HG03025 (cell line): ENCODE measurements around the gene SLC6A16.
"Not testable (repeated sequence)": the region's sequence is repeated elsewhere in the genome, so short reads cannot be mapped to it uniquely, and the experiment has no call there.

Source experiments
- ATAC-seq: cut with Tn5 transposase; IDR thresholded peaks from one replicate; pipeline ENCODE4 v1.9.1; 2021; ENCODE audit warnings: mild to moderate bottlenecking, moderate library complexity; ENCODE audit not compliant: unreplicated experiment, low FRiP score

The SLC6A16 gene

DNA sequence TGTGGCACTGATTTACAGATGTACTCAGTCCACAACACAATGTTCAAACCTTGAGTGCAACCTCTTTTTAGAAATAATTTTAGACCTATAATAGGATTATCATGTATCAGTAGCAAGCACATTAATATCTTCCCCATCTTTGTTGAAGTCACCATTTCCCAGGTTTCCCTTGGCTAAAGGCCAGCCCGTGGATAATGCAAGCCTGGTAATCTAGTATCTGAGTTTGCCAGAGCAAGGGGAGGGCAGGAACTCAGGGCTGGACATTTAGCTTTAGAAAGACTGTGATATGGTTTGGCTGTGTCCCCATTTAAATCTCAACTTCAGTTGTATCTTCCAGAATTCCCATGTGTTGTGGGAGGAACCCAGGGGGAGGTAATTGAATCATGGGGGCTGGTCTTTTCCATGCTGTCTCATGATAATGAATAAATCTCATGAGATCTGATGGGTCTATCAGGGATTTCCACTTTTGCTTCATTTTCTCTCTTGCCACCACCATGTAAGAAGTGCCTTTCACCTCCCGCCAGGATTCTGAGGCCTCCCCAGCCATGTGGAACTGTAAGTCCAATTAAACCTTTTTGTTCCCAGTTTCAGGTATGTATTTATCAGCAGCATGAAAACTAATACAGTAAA, 37.7 kb downstream of the SLC6A16 start:
- no peak for ATAC-seq

DNA sequence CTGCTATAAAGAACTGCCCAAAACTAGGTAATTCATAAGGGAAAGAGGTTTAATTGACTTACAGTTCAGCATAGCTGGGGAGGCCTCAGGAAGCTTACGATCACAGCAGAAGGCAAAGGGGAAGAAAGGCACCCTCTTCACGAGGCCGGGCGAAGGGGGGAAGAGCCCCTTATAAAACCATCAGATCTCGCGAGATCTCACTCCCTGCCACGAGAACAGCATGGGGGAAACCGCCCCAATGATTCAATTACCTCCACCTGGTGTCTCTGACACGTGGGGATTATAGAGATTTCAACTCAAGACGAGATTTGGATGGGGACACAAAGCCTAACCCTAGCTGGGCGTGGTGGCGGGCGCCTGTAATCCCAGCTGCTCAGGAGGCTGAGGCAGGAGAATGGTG, 42.8 kb downstream of the SLC6A16 start:
- ATAC-seq: no peak

DNA sequence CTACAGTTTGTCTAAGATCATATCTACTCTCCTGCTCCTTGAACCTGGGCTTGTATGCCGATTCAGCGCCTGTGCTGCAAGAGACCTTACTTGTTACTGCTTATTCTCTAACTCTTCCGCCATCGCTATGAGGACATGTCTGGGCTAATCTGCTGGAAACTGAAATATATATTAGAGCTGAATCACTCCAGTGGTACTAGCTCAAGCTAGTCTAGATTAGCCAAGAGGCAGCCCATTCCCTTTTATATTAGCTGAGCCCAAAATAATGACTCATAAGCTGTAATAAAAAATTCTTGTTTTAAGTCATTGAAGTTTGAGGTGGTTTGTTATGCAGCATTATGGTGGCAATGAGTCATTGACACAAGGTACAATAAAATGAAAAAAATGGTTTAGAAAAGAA, 52.8 kb downstream of the SLC6A16 start:
- ATAC-seq: no peak

DNA sequence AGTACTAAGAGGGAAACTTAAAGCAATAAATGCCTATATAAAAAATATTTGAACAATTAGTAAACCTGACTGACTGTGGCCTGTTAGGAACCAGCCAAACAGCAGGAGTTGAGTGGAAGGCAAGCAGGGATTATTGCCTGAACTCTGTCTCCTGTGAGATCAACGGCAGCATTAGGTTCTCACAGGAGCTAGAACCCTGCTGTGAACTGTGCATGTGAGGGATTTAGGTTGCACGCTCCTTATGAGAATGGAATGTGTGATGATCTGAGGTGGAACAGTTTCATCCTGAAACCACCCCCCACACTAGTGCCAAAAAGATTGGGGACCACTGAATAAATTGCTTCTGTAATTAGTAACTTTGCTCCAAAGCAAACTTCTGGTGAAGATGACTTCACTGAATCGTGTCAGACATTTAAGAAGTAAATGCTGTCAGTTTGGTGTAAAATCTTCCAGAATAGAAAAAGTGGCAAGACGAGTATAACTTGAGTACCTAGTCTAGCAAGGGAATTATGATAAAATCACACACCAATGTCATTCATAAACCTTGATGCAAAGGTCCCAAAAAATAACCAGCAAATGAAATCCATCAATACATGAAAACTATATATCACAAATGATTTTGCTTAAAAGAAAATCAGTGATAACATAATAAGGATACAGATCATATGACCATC, 53.8 kb downstream of the SLC6A16 start:
- ATAC-seq: no peak

DNA sequence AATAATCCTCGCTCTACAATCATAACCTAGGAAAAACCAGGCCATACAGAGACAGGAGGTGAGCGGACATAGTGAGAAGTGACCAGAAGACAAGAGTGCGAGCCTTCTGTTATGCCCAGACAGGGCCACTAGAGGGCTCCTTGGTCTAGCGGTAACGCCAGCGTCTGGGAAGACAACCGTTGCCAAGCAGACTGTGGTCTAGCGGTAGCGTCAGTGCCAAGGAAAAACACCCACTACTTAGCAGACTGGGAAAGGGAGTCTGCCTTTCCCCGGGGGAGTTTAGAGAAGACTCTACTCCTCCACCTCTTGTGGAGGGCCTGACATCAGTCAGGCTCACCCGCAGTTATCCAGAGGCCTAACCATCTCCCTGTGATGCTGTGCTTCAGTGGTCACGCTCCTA, 58.6 kb downstream of the SLC6A16 start:
- not testable (repeated sequence) for ATAC-seq

DNA sequence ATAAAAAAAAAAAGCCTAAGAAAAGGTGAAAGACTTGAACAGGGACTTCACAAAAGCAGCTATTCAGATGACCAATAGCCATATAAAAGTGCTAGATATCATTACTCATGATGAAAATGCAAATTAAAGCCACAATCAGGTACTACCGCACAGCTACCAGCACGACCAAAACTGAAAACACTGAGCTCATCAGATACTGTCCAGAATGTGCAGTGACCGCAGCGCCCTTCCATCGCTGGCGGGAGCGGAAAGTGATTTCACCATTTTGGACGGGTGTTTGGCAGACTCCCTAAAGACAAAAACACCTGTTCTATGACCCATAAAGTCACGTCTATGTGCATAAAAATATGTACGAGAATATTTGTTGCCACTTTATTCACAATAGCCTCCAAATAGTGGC, 60.7 kb downstream of the SLC6A16 start:
- ATAC-seq: no peak

DNA sequence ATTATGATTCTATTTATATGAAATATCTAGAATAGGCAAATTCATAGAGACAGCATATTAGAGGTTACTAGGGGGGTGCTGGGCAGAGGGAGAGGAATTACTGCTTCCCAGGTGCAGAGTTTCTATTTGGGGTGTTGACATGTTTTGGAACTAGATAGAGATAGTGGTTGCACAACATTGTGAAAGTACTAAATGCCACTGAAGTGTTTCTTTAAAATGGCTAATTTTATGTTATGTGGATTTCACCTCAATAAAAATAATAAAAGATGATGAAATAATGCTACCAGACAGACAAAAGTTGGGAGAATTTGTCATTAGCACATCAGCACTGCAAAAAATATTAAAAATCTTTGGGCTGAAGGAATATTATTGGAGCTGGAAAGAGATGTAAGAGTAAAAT, 63.4 kb downstream of the SLC6A16 start:
- ATAC-seq: no peak

DNA sequence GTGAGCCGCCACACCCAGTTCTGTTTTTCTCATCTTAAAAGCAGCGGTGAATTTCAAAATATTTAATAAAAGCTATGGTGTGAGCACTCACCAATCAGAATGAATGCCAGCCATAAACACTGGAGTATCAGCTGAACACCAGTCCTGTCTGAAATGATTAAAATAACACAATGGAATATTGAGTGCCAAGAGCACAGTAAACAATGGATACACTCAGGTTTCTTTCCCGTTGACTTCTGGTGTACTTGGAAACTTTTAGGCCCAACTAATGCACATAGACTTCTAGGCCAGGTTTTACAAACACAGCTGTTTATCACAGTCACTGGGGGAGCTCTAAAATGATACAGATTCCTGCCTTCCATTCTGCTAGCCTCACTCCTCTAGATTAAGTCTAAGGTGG, 68.3 kb downstream of the SLC6A16 start:
- no peak for ATAC-seq

DNA sequence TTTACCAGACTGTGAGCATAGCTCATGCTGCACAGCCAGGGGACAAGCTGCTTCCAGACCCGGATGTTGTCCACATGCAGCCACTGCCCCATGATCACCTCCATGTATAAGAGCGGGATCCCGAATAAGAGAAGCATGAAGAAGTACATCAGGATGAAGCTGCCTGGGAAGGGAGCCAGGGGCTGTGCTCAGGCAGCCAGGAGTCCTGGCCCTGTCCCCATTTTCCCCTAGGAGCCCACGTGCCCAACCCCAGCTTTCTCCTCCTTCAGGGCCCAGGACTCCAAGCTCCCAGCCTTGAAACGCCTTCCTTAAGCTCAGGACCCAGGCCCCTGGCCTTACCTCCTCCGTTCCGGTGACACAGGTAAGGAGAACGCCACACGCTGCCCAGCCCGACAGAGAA, 69.3 kb downstream of the SLC6A16 start:
- no peak for ATAC-seq

DNA sequence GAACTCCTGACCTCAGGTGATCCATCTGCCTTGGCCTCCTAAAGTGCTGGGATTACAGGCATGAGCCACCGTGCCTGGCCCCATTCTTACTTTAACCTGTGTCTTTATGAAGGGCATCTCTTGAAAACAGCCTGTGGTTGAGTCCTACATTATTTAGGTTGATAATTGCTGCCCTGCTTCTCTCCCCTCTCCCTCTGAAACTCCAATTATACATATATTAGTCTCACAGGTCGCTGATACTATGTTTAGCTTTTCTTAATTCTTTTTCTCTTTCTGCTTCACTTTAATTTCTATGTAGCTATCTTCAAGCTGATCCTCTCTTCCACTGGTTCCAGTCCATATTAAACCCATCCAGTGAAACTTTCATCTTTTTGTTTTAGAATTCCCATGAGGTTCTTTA, 75.1 kb downstream of the SLC6A16 start:
- no peak for ATAC-seq

DNA sequence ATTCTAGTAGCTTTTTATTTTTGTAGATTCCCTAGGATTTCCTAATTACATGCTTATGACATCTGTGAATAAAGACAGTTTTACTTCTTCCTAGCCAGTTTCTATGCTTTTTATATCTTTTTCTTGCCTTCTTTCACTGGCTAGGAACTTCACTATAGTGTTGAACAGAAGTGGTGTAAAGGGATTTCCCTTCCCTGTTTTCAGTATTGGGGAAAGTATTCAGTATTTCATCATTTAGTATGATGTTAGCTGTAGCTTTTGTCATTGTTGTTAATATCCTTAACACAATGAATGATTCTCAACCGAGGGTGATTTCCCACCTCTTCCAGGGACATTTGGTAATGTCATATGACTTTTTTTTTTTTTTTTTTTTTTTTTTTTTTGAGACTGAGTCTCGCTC, 77.3 kb downstream of the SLC6A16 start:
- no peak for ATAC-seq

DNA sequence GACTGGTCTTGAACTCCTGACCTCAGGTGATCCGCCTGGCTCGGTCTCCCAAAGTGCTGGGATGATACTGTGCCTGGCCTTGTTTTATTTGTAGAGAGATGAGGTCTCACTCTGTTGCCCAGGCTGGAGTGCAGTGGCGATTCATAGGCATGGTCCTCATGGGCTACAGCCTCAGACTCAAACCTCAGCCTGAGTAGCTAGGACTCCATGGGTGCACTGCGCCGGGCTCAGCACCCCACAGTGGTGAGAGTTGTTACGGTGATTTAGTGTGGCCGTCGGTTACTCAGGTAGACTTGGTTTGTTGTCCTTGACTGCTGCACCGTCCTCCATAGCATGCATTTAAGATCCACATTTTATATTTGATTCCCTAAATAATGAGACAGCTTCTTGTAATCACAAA, 80.7 kb downstream of the SLC6A16 start:
- no peak for ATAC-seq

DNA sequence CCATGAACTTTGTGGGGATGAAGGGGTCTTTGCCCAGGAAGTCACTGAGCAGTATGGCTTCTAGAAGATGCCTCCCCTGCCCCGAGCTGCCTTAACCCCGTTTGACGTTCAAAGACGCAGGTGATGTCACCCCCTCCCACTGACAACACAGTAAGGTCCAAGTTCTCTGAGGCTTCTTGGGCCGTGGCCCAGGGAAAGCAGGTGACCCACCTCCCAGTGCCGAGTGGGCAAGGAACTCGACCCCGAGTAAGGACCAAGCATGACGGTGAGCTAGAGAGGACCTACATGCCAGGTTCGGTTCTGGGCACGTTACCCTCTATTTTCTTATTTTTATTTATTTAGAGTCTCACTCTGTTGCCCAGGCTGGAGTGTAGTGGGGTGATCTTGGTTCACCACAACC, 81.3 kb downstream of the SLC6A16 start:
- no peak for ATAC-seq

DNA sequence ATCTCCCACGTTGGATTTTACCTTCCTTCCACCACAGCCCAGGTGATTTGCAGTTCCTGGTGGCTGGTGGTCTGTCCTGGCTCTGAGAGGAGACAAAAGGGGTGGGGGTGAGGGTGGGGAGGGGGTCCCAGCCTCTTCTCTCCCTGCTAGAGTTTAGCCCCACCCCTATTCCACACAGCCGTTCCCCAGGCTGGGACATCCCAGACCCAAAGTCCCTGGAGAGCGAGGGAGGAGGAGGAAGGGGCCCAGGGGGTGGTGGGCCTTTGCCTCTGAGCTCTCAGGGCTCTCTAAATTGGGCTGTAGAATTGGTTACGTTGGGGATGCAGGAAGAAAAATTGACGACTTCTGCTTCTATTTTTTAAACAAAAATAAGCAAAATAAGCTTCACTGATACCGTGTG, 81.9 kb downstream of the SLC6A16 start:
- no peak for ATAC-seq

DNA sequence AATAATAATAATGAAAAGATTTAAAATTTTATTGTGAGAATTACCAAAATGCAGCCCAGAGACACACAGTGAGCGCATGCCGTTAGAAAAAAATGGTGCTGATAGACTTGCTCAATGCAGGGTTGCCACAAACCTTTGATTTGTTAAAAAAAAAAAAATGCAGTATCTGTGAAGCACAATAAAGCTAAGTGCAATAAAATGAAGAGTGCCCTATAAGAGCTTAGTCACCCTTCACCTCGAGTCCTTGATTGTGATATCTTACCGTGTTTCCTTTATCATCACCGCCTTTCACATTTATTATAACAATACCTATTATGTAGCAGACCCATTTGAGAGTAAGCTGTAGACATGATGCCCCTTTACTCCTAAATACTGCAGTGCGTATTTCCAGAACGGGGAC, 83.2 kb downstream of the SLC6A16 start:
- ATAC-seq: no peak
